GM19238 (cell line): ENCODE data around the gene NLGN4X.

Experiments
- DNase-seq: peaks from one replicate; pipeline ENCODE4 v3.0.0; 2011; ENCODE audit warnings: low spot score; ENCODE audit not compliant: insufficient read length

NLGN4X gene

DNA sequence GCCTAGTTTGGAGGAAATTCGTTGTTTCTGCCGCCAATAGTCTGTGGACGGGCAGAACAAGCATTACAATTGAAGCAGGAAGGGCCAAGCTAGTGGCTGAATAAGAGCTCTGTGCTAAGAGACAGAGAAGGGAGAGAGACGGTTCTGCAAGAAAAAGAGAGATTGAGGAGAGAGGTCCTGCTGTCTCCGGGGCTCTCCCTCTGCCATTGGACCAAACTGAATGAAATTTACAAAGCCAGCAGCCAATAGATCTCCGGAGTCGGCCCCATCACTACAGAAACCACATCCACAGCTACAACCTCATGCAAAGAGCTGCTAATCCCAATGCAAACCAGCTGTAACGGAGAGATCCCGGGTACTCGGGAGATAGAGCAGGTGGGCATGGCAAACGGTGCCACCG is at the start of gene NLGN4X:
TSS of gene NLGN4X (minus strand) at position 148 of the 400 bp plus-strand sequence. CDS start 77,401 bp downstream, outside the sequence.
- DNase-seq: no peak

DNA sequence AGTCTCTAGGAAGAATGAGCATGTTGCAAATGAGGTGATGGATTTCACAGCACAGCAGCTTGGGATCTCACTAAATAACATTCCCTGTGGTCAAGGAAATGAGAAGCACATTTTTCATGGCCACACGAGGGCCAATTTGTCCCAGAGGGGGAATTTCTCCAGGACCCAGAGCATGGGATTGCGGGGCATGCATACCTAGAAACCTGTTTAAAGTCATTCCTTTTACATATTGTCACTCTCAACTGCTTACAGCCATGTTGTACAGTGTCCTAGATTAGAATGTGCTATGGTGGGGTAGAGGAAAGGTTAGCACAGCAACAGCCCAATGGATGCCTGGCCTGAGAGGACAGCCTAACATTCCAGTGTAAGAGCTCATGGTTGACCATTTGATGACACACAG is 37.4 kb upstream of the NLGN4X start:
- DNase-seq: no peak

DNA sequence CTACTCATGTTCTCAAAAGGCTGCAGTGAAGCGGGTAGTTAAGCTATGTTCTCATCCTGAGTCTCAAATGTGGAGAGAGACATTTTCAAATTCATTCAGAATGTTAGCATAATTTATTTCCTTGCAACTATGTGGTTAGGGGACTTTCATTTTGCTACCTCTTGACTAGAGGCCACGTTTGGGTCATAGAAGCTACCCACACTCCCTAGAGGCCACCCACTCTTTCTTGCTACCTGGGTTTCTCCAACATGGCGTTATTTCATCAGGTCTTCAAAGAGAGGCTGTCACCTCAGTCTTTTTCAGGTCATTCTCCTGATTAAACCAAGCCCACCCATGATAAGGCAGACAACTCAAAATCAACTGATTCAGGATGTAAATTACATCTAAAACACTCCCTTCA is 34.3 kb upstream of the NLGN4X start:
- DNase-seq: no peak

DNA sequence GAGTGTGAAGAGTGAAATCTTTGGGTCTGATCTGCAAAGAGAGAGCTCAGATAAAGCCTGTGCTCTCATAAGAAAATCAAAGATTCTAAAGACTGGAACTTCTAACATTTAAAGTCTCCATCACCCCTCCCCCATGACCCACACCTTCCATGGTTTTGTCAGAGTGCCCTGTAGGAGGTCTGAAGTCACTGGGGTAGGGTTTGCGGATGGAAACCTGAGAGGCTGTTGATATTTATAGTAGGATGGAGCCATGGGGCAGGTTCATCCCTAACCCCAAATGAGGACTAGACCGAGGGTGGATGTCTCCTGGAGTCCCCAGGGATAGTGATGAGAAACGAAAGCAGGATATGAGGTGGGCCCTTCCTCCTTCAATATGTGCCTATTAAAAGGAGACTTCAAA is 28.4 kb upstream of the NLGN4X start:
- DNase-seq: no peak

DNA sequence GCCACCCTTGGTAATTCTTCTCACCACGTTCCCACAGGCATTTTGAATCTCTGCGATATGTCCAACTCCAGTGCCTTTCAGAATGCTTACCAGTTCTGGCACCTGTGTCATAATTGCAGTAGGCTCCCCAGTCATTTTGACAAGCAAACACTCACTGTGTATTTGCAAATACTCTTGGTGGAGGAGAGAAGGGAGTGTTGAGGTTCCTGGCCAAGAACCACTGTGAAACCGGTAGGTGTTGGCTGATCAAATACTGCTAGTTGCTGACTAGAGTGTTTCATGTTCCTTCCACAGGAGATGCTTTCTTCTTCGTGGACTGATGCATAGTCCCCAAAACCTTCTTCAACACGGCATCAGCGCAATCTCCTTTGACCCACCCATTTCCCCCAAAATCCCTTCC is 16.0 kb upstream of the NLGN4X start:
- no peak for DNase-seq

DNA sequence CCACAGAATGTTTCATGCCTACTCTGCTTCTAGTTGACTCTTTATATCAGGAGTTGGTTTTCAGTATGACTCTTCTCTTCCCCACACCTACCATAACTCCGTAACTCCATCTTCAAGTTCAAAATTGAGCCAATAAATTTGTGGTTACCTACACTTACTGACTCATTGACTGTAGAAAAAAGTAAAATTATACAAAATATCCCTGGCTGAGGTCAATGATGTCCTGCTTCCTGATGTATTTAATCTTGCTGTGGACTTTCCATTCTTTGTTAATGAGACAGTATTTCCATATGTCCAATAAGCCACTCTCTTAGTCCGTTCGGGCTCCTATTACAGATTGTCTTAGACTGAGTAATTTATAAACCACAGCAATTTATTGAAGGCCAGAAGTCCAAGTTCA is 9.9 kb upstream of the NLGN4X start:
- DNase-seq: no peak

DNA sequence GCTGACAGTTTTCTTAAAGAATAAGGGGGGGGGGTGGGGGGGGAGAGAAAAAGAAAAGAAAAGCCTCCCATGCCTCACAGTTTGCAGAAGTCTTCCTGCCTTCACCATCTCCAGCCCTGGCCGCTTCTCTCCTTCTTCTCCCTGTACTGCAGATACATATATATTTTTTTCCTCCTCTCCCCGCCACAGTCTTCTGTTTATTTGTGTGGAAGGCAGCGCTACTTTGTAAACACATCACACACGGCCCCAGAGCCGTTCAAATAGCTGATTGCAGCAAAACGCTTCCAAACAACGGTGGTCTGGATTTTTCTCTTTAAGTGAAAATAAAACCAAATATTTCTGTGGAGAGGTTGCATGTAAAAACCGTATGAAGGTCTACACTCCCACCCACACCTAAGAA is 732 bp downstream of the NLGN4X start:
- no peak for DNase-seq

DNA sequence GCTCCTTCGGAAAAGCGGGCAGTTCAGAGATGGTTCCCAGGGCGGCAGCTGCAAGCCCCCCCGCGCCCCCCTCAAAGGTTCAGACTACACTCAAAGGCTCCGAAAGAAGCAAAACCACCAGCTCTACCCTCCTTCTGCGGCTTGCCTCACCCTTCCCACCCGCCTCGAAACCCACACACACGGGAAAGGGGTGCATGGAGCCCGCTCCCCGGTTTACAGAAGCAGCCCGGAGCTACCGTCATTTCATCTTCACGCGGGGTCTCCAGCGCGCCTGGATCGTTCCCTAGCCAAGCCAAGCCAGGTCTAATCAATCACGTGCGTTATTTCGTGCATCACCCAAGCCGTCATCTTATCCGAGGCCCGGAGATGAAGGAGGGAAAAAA is 1.2 kb downstream of the NLGN4X start:
- no peak for DNase-seq

DNA sequence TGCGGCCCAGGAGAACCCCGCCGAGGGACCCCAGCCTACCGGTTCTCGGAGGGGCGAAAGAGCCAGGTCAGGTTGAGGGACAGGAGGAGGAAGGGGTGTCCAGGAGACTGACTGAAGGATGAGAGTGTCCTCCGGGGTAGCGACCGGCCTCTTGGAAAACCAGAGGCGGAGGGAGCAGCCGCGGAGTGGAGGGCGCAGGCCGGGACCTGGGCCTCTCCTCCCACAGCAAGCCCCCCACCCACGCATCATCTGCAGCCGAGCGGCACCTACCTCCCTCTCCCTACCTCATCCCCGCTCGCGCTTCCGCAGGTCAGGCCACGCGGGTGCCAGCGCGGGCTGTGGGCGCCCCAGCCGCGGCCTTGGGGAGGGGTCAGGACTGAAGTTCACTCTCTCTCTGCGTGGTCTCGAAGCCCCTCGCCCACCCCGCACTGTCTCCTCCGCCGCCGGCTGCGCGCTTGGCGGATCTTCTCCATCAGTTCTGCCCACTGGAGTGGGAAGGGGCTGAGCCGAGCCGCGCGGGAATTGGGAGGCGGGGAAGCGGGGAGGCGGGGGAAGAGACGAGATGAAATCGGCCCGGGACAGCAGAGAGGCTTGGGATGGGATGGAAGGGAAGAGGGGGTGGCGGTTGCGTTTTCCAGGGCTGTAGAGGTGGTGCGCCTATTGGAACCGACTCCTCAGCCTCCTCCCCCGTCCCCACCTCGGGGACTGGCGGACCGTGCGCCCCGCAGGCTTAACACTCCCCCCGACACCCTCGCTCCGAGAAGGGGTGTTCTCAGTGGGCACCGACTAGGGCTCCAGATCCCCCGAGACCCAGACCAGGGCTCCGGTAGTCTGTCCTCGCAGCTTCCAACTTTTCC is 1.8 kb downstream of the NLGN4X start:
- DNase-seq: no peak

DNA sequence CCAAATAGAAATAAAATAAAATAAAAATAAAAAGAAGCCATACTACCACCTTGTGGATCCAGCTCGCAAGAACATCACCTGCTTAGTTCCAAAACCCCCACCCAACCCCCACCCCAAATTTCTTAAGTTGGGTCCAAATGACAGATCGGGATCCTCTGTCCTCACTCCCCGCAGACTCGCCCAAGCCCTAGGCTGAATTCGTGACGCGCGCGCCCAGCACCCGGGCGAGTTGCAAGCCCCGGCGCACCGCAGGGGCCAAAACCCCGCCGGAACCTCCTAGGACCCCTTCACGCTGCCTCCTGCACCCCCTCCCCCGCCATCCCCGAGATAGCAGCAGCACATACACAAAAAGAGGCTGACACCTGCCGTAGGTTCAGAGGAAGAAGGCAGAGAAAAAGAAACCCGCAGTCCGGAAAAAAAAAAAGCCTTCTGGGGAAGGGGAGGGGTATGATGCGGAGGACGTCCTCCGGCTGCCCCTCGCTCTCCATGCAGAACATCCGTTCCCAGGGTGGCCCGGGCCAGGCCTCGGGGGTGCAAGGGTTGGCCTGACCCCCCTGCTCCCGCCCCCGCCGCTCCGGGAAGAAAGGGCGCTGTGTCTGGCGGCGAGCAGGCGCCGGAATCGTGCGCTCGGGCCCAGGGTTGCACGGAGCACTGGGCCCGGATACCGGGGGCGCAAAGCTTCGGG is 2.6 kb downstream of the NLGN4X start:
- no peak for DNase-seq

DNA sequence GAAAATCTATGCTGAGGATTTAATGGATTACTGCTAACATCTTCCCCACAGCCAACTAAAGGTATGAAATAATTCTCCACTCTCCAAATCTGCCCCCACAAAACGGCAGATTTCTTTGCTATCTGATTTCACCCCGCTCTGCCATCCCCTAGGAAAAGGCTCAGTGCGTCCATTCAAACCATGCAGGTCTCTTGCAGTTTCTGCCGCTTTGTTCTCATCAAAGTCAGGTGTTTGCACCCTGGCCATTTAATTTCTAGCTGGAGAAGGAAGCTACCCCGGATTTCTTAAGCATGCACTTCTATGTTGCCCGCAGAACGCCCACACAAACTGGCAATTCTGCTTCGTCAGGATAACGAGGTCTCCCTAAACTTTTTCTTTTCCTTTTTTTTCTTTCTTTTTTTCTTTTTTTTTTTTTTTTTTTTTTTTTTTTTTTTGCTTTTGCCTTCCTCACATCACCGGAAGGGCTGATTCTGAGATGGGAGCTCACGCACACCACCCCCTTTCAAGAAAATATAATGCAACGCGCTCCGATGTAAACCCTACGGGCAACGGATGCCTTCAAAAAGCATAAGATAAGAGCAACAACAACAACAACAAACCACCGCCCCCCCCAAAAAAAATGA is 3.3 kb downstream of the NLGN4X start:
- no peak for DNase-seq

DNA sequence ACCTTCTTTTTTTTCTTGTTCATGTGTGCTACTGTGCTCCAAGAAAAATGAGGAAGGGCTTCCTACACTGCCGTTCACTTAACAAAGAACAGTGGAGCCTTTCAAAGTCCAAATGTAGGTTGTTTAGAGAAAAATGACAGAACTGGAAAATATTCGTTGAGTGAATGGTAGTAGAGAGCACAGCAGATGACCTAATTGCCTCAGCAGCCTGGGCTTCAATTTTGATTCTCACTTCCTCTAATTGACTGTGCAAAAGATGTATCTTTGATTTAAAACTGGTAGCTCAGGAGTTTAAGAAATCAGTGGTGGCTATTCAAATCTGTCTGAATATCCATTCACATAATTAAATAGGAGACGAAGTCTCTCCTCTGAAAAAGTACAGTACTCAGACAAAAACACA is 5.2 kb downstream of the NLGN4X start:
- DNase-seq: no peak

DNA sequence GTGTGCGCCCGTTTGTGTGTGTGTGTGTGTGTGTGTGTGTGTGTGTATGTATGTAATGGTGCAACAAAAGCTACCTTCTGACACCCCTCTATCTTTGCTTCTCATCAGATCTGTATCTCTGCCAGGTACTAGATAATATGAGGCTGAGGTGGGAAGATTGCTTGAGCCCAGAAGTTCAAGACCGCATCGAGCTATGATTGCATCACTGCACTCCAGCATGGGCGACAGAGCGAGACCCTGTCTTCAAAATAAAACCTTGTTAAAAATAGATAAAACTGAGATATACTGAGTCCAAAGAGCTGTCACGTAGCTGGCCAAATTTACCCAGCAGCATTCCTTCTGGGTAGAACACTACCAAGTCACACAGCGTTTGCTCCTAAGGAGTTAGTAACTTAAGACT is 18.4 kb downstream of the NLGN4X start:
- no peak for DNase-seq

DNA sequence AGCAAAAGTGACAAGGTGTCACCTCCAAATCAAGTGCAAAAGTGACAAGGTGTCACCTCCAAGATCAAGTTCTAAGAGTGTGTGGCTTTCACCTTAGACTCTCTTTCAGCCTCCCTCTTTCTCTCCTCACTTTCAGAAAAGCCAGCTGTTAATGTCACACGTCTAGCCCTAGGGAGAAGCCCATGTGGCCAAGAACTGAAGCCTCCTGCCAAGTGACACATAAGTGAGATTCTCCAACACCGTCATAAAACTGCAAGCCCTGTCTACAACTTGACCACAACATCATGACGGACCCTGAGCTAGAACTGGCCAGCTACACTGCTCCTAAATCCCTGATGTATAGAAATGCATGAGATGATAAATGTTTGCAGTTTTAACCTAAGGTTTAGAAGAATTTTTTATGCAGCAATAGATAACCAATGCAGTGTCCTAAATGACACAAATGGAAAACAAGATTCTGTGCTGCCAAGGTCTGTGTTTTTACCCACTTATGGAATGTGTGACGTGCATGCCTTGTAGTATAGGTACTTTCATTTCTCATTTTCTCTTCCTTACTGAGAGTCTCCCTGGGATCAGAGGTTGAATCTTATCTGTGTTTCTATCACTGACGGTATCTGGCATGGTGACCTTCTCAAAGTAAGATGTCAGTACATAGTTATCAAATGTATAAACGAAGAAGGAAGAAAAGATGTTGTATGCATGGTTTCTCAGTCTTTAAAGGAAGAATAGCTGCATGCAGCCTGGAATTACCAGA is 25.0 kb downstream of the NLGN4X start:
- DNase-seq: no peak

DNA sequence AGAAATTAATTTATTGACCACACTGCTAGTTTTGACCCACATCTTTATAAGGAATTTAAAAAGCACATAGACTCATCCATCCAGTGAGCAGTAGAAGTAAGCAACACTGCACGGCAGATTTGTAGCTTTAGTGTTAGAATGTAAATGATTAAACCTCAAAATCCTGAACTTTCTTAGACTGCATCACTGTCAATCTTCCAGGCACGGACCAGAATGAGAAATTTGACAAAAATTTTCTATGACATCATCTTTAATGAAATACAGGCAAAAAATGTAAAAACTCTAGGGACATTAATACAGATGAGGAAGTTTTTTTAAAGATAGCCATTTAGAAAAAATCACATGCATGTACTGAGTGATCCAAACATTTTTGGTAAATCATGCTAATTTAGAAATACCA is 29.2 kb downstream of the NLGN4X start:
- no peak for DNase-seq

DNA sequence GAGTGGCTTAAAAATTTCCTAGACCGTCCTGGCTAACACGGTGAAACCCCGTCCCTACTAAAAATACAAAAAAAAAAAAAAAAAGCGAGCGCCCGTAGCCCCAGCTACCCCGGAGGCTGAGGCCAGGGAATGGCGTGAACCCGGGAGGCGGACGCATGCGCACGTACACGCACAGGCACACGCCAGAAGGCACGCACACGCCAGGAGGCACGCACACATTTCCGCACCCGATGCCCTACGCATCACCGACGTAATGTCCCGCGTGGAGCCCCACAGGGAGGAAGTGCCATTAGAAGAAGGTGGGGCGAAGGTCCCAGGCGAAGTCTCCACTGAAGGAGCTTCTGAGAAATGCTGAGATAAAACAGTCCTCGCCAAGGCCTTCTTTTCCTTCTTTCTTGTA is 41.4 kb downstream of the NLGN4X start:
- no peak for DNase-seq

DNA sequence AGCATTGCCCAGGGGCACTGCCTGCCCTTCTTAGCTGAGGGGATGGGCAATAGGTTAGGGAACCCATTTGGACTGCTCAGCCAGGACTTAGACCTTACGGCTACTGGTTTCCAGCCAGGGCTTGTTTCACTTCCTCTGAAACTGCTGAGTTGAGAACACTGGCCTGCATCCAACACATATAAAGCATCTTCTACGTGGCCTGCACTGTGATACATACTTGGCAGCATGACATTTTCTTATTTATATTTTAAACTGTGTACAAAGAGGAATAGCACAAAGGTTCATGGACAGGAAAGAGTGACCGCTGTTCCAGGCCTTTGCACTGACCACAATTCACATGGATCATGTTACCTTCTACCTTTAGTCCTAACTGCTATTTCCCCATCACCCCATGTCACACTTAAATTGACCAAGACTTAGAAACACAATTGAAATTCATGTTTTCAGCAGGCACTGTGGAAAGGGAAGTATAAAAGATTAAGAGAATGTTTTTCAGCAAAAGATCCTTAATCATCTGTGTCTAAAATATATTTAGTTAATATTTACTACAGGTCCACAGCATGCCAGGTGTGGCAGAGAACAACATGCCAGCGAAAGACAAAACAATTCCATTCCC is 43.7 kb downstream of the NLGN4X start:
- no peak for DNase-seq

DNA sequence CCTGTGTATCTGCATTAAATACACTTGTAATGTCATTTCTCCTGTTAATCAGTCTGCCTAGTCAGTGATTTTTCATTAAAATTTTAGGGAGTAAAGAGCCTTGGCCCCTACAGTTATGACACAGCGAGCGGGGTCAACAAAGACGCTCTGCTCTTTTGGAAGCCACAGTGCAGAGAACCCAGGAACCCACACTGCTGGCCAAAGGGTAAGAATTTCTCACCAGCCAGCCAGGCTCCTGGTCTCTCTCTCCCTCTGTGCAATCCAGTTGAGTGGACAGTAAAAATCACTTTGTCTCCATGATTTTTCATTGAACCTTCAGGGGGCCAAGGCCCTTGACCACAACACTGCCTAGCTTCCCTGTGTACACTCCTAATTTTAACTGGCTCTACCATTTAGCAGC is 52.8 kb downstream of the NLGN4X start:
- no peak for DNase-seq

DNA sequence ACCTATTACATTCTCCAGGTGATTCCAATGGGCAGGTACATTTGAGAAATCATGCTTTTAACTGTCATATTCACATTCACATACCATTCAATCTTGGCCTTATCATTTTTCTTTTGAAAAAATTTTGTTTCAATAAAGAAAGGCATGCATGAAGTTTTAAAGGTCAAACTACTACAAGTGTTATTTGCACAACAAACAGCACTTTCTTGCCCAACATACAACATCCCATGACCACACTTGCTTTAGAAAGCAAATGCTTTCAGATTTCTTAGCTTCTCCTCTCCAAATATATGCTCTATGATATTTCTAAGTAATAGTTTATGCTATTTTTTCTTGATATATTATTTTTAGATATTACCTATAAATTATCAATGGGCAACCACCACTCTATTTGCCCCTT is 58.2 kb downstream of the NLGN4X start:
- DNase-seq: no peak

DNA sequence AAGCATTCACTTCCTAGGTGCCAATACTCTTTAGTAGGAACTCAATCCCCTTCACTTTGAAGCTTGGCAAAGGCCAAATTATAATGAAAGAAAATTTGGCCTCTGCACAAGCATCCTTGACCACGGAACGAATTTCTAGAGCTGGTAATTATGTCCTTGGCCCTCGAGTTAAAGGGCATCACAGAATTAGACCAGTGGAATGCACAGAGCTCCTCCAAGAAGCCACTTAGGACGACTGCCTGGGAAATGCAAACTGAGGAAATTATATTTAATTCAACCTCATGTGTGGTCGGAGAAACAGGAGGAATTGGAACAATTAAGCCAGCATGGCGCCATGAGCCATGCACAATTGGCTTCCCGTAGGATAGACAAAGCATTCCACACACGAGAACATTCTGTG is 59.3 kb downstream of the NLGN4X start:
- no peak for DNase-seq

DNA sequence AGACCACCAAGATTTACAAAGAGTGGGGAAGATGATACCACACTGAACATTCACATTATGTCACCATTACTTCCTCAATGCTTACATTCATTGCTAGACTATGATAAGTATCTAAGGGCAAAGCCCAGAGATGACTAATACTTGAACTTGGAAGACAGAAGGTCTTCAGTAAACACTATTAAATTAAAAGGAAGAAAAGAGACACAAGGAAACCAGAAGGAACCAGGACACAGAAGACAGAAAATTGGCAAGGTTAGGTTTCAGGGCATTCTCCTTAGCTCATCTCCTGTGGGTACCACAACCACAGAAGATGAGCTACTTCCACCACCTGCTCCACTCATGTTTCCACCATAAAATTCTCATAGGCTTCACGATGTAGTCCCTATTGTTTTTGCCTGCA is 64.9 kb downstream of the NLGN4X start:
- DNase-seq: no peak
